Hepatocyte (in vitro differentiated cells): ENCODE results near the gene MAN2A1. TPM values are rescaled to one million over a fixed set of nuclear protein-coding genes. Genes with fewer than 3 reads are reported as not detected.
A peak's percentile ranks its signal among the peaks of the same experiment; 100 is the strongest.

Source experiments
- DNase-seq: peaks from one replicate; pipeline ENCODE4 v3.0.0-alpha.2; 2016; ENCODE audit warnings: low spot score
- H2AFZ ChIP-seq: fragments of 200-600 bp; sonication (generic); 2 replicates; pipeline ENCODE4 v1.6.0; 2016; ENCODE audit warnings: antibody characterized with exemption, mild to moderate bottlenecking
- H3K27ac ChIP-seq: fragments of 200-600 bp; sonication (generic); 2 replicates; pipeline ENCODE4 v1.5.1; 2016; ENCODE audit warnings: mild to moderate bottlenecking
- H3K27me3 ChIP-seq: fragments of 200-600 bp; sonication (generic); 2 replicates; pipeline ENCODE4 v1.6.1; 2016
- H3K36me3 ChIP-seq: fragments of 200-600 bp; sonication (generic); replicated peaks from 2 replicates; pipeline ENCODE4 v1.5.1; 2016; ENCODE audit warnings: low read depth; ENCODE audit not compliant: insufficient read depth
- H3K4me1 ChIP-seq: fragments of 200-600 bp; sonication (generic); 2 replicates; pipeline ENCODE4 v1.5.1; 2016; ENCODE audit warnings: mild to moderate bottlenecking, moderate library complexity; ENCODE audit not compliant: insufficient read depth
- H3K4me2 ChIP-seq: fragments of 200-600 bp; sonication (generic); 2 replicates; pipeline ENCODE4 v1.6.0; 2016
- H3K4me3 ChIP-seq: fragments of 200-600 bp; sonication (generic); 2 replicates; pipeline ENCODE4 v1.5.1; 2016; ENCODE audit warnings: mild to moderate bottlenecking
- H3K79me2 ChIP-seq: fragments of 200-600 bp; sonication (generic); 2 replicates; pipeline ENCODE4 v1.6.0; 2017; ENCODE audit warnings: mild to moderate bottlenecking
- H3K9me2 ChIP-seq: fragments of 200-600 bp; sonication (generic); replicated peaks from 2 replicates; pipeline ENCODE4 v1.6.0; 2017; ENCODE audit warnings: mild to moderate bottlenecking; ENCODE audit not compliant: insufficient read depth
- H3K9me3 ChIP-seq: fragments of 200-600 bp; sonication (generic); 2 replicates; pipeline ENCODE4 v1.5.1; 2016; ENCODE audit warnings: low read depth, mild to moderate bottlenecking
- H4K20me1 ChIP-seq: fragments of 200-600 bp; sonication (generic); 2 replicates; pipeline ENCODE4 v1.6.0; 2016; ENCODE audit warnings: mild to moderate bottlenecking; ENCODE audit not compliant: insufficient read depth, poor library complexity, severe bottlenecking
- EZH2 ChIP-seq: fragments of 200-600 bp; sonication (generic); IDR thresholded peaks from 2 replicates; pipeline ENCODE4 v1.6.1; 2016; ENCODE audit warnings: antibody characterized with exemption, mild to moderate bottlenecking, borderline replicate concordance
- EZH2phosphoT487 ChIP-seq: fragments of 200-600 bp; sonication (generic); IDR thresholded peaks from one replicate; pipeline ENCODE4 v1.6.1; 2018; ENCODE audit warnings: antibody characterized with exemption, mild to moderate bottlenecking, low read depth, moderate library complexity; ENCODE audit not compliant: unreplicated experiment, severe bottlenecking
- WGBS: methylation state at CpG from one replicate; pipeline ENCODE4 v1.1.6; 2016; ENCODE audit warnings: low lambda C conversion rate; ENCODE audit errors: missing lambda C conversion rate; 5-methylcytosine and 5-hydroxymethylcytosine counted together
- polyA plus RNA-seq: library from polyadenylated mRNA; unstranded; fragments of >200 nt; fragmentation: Nextera tagmentation; extraction: Ambion mirVana; gene quantifications from 2 replicates; pipeline ENCODE4 v1.2.1, GENCODE V29; 2016
- total RNA-seq: library from RNA; depleted of rRNA; stranded (reverse); fragments of >200 nt; gene quantifications from 2 replicates; pipeline ENCODE4 v1.2.3, GENCODE V29; 2014
- TF ChIP-seq, protein P1 (sequence below): fragments of 200-600 bp; sonication (generic); IDR thresholded peaks from 2 replicates; pipeline ENCODE4 v1.5.1; 2016; ENCODE audit warnings: antibody characterized with exemption, mild to moderate bottlenecking; ENCODE audit not compliant: poor library complexity

Gene MAN2A1
- total and polyA plus RNA-seq, 2 experiments from 2014 or later: 31.5 to 150 TPM

DNA sequence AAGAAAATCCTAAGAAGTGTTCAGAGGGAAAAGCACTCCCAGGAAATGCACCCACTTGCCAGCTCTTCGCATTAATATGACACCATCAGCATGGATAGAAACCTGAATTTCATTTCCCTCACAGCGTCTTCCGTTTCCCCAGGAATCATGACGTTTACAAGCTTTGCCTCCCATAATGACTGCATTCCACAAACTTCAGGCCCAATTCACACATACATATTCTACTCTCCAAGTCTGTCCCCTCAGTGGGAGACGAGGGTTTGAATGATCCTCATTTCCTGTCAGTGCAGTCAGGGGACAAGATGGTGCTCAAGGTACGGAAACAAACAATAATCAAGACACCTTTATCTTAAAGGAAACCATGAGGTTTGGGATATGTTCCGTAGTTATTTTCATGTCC lies 44.9 kb upstream of the MAN2A1 start:
- H2AFZ ChIP-seq: peak overlapping the region; percentile 0
- no peak overlapping the region for H3K4me3 ChIP-seq
- H3K9me3 ChIP-seq: no peaks in the 10 kb centered on the region
- H4K20me1 ChIP-seq: no peaks in the 10 kb centered on the region
- no peaks in the 10 kb centered on the region for H3K27me3 ChIP-seq
- no peak for DNase-seq
- no peaks in the 10 kb centered on the region for H3K36me3 ChIP-seq
- H3K9me2 ChIP-seq: no peaks in the 10 kb centered on the region
- H3K4me2 ChIP-seq: peak overlapping the region; percentile 9
- no peak for TF ChIP-seq EZH2
- no peak for TF ChIP-seq EZH2phosphoT487
- TF ChIP-seq, protein P1, sequence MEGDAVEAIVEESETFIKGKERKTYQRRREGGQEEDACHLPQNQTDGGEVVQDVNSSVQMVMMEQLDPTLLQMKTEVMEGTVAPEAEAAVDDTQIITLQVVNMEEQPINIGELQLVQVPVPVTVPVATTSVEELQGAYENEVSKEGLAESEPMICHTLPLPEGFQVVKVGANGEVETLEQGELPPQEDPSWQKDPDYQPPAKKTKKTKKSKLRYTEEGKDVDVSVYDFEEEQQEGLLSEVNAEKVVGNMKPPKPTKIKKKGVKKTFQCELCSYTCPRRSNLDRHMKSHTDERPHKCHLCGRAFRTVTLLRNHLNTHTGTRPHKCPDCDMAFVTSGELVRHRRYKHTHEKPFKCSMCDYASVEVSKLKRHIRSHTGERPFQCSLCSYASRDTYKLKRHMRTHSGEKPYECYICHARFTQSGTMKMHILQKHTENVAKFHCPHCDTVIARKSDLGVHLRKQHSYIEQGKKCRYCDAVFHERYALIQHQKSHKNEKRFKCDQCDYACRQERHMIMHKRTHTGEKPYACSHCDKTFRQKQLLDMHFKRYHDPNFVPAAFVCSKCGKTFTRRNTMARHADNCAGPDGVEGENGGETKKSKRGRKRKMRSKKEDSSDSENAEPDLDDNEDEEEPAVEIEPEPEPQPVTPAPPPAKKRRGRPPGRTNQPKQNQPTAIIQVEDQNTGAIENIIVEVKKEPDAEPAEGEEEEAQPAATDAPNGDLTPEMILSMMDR: no peak
- 51% methylated on average over 7 of the region's 7 CpGs for WGBS
- no peaks in the 10 kb centered on the region for H3K79me2 ChIP-seq
- no peaks in the 10 kb centered on the region for H3K4me1 ChIP-seq
- peak overlapping the region; percentile 6 for H3K27ac ChIP-seq

DNA sequence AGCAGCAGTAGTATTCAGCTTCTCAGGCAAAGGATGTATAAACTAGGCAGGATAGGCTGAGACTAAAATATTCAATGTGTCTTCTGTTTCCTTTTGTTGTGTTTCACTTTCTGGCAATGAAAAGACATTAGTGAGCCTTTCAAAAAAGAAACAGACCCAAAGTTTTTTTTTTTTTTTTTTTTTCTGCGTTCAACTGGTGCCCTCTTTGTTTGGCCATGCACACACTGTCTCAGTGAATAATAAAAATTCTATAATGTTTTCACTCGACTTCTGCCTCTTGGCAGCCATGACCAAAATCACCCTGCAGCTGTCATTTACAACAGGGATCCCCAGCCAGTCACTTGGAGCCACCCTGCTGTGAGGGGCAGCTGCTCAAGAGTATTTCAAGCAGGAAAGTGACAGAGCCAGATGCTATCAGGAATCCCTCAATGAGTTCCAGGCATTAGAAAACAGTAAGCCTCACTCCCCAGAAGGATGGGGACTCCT lies 44.0 kb upstream of the MAN2A1 start:
- no peaks in the 10 kb centered on the region for H3K79me2 ChIP-seq
- H3K36me3 ChIP-seq: no peaks in the 10 kb centered on the region
- peak overlapping the region; percentile 6 for H3K27ac ChIP-seq
- H3K9me2 ChIP-seq: no peaks in the 10 kb centered on the region
- no peaks in the 10 kb centered on the region for H3K27me3 ChIP-seq
- DNase-seq: no peak
- TF ChIP-seq EZH2: no peak
- TF ChIP-seq, protein P1: no peak
- no peak for TF ChIP-seq EZH2phosphoT487
- no peak overlapping the region for H2AFZ ChIP-seq
- H4K20me1 ChIP-seq: no peaks in the 10 kb centered on the region
- no peak overlapping the region for H3K4me2 ChIP-seq
- H3K9me3 ChIP-seq: no peaks in the 10 kb centered on the region
- no peak overlapping the region for H3K4me3 ChIP-seq
- 50% methylated on average over 2 of the region's 2 CpGs for WGBS
- no peaks in the 10 kb centered on the region for H3K4me1 ChIP-seq

DNA sequence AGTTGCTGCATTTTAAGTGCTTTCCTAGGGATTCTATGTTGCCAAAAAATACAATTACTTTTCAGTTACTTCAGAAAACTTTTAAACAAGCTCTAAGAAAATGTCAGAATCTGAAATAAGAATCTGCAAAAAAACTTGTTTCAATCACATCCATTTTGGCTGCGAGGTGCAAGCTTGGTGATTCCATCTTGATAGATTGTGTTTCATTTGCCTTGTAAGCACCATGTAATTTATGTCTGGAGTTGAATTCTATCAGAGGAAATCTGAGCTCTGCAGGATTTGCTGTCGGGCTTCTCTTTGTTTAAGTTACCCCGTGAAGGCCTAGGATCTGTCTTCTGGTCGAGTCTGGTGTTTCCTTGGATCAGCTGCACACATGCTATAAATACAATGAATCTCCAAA lies 40.4 kb upstream of the MAN2A1 start:
- no peak for DNase-seq
- no peaks in the 10 kb centered on the region for H3K9me2 ChIP-seq
- H3K79me2 ChIP-seq: no peaks in the 10 kb centered on the region
- H3K9me3 ChIP-seq: no peaks in the 10 kb centered on the region
- no peak overlapping the region for H3K27ac ChIP-seq
- 26% methylated on average over 4 of the region's 4 CpGs for WGBS
- H3K36me3 ChIP-seq: no peaks in the 10 kb centered on the region
- no peak overlapping the region for H3K4me2 ChIP-seq
- no peaks in the 10 kb centered on the region for H3K4me1 ChIP-seq
- no peak overlapping the region for H3K4me3 ChIP-seq
- no peaks in the 10 kb centered on the region for H4K20me1 ChIP-seq
- no peak overlapping the region for H2AFZ ChIP-seq
- TF ChIP-seq EZH2phosphoT487: no peak
- TF ChIP-seq, protein P1: no peak
- TF ChIP-seq EZH2: no peak
- H3K27me3 ChIP-seq: no peaks in the 10 kb centered on the region

DNA sequence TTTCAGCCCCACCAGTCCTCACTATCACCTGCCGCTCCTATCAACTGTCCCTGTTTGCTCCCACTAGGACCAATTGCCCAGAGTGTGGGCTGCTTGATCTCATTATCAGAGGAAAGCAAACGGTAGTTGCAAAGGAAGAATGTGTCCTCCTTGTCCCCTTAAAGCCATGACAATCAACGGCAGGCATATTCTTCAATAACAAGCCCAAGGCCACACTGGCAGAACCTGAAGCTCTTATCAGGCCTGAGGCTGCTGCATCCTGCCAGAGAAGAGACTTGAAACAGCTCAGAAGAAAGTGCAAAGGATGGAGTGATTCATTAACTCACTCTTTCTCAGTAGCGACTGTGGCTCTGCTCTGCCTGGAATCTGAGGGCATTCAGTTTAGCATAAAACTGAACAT lies 39.2 kb upstream of the MAN2A1 start:
- Histone ChIP-seq H3K4me1 (no peaks in the 10 kb centered on the region), H3K4me2 (no peak overlapping the region), H3K79me2 (no peaks in the 10 kb centered on the region), H3K27ac (no peak overlapping the region), H3K36me3 (no peaks in the 10 kb centered on the region), H3K4me3 (no peak overlapping the region), H2AFZ (no peak overlapping the region), H3K9me2 (no peaks in the 10 kb centered on the region), H4K20me1 (no peaks in the 10 kb centered on the region), H3K27me3 (no peaks in the 10 kb centered on the region), H3K9me3 (no peaks in the 10 kb centered on the region)
- TF ChIP-seq EZH2phosphoT487 (no peak), EZH2 (no peak)
- TF ChIP-seq, protein P1: no peak
- peak; percentile 27 for DNase-seq
- WGBS: 25% methylated on average over 4 of the region's 4 CpGs
